GM19328 (cell line): ENCODE data around the gene EIF3A.
A peak's percentile ranks its signal among the peaks of the same experiment; 100 is the strongest.

Experiments used
- ATAC-seq: cut with Tn5 transposase; IDR thresholded peaks from one replicate; pipeline ENCODE4 v1.9.1; 2021; ENCODE audit warnings: mild to moderate bottlenecking, moderate library complexity; ENCODE audit not compliant: unreplicated experiment

Gene EIF3A

DNA sequence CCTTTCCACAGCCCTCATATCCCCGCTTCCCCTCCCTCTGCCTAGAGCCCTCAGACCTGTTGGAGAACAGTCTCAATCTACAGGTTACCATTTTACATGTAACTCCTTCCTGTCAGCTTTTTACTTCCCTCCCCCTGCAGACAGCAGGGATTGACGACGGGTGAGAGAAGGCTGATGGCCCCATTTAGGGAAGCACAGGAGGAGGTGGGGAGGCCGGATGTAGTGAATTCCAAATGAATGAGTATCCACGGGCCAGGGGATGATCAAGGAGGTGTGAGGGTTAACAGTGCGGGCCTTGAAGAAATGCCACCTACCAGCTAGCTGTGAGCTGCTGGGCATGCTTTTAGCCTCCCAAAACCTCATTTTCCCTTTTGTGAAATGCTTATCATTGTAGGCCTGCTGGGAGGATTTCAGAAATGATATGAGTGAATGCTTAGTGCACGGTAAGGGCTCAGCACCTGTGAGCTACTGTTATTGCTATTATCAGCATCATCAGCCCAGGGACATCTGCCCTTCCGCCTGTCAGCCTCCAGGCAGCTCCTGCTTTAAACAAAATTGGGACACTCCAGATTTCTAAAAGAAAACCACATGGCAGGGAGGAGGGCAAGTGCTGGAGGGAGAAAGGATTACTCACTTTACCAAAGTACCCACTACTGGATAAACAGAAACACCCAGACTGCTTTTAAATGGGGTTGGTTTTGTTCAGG, 57.6 kb downstream of the EIF3A start:
- no peak for ATAC-seq

DNA sequence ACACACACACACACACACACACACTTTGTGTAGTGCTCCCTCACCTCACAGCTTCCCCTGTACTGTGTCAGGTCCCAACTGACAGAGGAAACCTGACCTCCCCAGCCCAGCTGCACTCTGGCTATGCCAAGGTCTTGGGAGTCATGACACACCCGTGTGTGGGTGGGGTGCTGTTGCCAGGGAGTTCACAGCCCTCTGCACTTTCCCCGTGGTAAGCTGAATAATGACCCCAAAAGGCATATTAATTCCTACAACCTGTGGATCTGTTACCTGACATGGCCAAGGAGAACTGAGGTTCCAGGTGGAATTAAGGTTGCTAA, 60.0 kb downstream of the EIF3A start:
- ATAC-seq: no peak

DNA sequence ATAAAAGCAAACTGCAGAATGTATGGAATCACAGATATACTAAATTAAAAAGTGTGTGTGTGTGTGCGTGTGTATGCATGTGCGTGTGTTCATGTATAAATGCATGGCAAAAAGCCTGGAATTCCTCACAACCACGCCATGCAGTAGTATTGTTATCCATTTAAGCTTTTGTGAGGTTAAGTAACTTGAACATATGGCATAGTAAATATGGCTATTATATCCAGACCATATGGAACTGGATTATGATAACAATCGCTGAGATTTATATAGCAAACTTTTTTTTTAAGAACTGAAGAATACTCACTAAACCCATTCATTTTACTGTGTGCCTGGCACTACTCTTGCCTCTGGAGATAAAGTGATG, 73.4 kb downstream of the EIF3A start:
- ATAC-seq: no peak

DNA sequence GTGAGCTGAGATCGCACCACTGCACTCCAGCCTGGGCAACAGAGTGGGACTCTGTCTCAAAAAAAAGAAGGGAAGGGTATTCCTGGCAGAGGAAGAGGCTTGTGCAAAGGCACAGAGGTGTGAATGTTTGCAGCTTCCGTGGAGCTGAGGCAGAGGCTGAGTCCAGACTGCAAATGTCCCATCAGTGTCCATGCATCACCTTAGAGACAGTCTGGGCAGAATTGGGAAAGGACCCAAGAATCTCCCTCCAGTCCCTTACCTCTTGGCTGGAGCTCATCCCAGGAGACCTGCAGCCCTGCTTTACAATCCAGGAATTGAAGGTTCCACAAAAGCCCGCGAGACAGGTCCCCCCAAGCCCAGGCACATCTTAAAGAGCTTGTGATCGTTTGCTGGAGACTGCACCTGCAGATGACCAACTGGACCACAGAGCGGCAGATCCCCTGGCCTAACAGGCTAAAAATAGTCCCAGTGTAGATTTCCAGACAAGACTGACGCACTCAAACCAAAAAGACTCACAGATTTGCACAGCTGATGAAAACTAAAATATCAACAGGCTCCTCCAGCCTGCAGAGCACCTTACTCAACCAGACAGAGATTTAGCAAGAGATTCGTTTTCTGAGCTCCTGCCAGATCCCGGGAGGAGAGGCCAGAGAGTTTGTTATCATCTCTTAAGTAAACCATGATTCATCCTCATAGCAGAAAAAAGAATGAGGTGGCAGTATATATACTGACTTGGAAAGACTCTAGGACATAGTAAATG, 74.0 kb downstream of the EIF3A start:
- ATAC-seq: no peak

DNA sequence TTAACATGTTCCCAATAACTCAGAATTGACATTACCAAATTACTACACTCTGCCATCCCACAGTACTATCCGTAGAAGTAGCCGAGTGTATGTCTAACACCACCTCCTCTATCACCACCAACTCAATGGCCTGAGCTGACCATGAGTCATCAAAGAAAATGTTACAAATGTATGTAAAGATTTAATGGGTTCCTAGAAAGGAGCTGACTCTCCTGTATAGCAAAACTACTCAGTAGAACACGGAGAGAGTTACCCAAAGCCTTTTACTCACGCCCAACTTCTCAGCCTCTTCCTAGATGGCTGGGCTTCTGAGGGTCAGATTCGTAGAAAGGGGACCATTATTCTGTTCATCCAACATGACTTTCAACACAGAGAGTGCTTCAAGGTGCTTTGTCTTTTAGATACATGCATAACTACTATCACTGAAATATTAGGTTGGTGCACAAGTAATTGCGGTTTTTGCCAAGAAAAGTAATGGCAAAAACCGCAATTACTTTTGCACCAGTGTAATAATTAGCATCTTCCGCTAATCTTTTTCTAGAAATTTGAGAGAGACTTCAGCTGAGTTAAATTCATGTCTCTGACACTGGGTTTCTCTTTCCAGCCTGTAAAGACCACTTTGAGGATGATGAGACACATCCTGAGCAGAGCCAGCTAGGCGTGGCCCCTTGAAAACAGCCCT, 75.1 kb downstream of the EIF3A start:
- no peak for ATAC-seq

DNA sequence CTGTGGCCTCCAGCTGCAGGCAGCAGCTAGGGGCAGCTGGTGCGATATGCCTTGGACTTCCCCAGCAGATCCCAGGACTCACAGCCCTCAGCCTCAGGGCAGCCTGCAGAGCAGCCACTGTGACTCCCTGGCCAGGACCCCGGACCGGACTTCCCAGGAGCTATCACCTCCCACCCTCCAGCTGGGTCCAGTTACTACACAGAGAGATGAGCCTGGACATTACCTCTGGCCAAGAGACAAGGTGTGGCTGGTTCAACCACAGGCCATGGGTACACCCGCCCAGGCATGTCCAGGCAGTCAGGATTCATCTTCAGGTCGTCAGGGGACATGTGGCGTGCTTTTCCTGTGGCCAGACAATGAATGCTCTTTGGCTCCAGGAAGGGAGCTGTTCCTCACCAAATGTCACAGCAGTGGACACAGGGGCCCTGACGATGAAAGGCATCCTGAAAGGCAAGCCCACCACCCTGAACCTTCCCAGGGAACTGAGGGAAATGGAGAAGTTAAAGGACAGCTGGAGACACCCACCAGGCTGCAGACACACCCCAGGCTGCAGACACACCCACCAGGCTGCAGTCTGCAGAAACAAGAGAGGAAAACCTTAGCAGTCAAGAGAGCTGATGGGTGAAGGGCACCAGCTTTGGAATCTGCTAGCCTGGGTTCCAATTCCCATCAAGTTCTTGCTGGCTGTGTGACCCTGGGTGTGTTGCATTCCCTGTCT, 76.9 kb downstream of the EIF3A start:
- ATAC-seq: no peak

DNA sequence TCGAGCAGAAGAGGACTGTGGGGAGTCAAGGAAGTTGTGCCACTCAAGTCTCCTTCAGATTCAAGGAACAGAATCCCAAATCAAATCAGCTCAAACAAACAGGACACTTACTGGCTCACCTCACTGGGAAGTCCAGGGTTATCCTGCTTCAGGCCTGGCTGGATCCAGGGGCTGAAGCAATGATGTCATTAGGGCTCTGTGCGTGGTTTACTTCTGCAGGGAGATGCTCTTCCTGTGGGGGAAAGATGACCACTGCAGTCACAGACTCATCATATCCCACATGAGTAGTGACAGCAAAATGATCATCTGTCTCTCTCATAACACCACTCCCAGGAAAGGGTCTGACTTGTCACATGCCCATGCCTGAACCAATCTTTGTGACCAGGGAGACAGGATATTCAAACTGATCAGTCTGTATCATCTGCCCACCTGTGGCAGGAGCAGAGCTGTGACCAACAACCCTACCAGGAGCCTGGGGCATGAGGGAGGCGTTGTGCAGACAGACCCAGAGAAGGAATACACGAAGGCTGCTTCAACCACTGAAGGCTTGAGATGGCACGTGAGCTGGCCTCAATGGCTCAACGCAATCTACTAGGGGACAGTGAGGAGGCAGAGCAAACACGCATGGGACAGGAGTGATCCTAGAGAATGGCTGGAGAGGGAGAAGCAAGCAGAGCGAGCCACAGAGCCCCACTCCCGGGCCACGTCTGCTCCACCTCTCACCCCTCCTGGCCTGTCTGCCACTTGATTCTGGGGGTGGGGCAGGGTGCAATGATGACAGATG, 78.7 kb downstream of the EIF3A start:
- ATAC-seq: no peak

DNA sequence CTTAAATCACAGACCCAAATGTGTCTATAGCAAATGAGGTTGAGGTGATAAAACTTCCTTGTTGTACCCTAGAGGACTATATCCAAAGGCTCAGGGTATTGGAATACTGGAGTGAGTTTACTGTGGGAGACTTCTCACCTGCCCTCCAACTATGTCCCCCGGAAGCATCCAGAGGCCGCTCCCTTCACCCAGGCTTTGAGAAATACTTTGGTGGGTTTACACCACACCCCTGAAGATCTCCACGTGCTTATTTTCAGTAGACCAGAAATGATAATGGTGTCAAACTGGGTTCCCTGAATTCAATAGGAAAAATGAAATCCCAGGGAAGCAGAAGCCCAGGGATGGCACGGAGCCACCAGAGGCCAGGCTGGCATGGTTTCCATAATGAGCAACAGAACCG, 82.4 kb downstream of the EIF3A start:
- ATAC-seq: no peak

DNA sequence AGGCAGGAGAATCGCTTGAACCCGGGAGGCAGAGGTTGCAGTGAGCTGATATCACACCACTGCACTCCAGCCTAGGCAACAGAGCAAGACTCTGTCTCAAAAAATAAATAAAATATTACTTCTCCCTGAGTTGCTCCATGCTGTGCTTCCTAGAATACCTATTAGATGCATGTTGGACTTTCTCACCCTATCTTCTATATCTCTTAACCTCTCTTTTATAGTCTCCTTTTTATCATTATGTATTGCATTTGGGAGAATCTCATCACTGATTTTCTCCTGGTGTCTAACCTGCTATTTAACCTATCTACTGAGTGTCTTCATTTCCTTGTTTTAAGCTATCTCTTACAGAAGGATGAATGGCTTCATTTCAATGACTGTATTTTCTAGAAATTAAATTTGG, 83.2 kb downstream of the EIF3A start:
- no peak for ATAC-seq

DNA sequence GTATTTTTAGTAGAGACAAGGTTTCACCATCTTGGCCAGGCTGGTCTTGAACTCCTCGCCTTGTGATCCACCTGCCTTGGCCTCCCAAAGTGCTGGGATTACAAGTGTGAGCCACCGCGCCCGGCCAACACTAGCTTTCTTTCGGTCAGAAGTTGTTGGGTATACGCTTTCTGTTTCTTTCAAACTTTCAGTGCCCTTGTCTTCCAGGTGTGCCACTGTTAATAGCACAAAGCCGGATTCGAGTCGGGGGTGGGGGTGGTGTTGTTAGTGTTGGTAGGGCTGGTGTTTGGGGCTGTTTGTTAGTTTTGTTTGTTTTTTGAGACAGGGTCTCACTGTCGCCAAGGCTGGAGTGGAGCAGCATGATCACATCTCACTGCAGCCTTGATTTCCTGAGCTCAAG, 84.9 kb downstream of the EIF3A start:
- ATAC-seq: no peak

DNA sequence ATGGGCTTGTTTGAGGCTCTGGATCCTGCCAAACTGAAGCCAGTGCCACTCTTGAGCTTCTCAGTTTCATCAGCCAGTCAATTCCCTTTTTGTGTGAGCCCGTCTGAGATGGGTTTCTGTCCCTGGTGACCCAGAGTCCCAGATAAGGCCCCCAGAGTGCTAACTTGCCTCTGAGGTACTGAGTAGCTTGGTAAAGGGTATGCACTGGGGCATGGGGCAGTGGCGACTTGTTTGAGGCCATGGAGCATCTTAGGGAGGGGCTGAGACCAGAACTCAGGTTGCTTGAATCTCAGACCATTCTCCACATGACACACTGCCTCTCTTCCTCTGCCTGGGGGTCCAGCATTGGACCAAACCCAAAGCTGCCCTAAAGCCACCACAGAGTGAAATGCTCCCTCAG, 86.3 kb downstream of the EIF3A start:
- no peak for ATAC-seq

DNA sequence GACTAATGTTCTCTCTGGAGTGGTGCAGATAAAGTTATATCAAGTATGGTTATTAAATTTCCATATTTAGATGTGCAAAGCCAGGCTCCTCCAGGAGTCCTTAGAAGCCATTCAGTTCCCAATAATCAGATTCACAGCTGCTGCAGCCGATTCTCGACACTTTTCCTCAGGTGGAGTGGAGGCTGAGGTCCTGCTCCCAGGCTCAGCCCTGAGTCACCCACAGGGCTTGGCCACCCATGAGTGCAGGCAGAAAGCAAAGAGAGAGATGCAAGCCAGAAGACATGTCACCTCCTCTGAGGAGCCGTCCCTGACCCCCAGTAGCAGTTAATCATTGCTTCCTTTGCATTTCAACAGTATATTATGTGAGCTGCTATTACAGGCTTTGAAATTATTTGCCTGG, 87.4 kb downstream of the EIF3A start:
- no peak for ATAC-seq

DNA sequence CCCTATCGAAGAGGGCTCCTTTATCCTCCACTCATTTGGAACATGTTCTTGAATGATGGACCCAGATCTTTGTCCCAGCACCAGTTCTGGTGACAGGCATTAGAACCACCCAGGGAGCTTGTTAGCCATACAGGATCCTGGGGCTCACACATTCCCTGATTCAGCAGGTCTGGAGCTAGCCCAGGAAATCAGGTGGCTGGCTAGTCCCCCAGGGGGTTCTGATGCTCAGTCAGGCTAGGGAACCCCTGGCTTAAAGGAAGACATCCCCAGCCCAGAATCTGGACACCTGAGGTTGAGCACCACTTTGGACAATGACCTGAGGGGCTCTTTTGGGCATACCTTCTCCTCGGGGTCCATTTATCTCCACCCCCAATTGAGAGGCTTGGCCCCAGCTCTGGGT, 88.1 kb downstream of the EIF3A start:
- no peak for ATAC-seq

DNA sequence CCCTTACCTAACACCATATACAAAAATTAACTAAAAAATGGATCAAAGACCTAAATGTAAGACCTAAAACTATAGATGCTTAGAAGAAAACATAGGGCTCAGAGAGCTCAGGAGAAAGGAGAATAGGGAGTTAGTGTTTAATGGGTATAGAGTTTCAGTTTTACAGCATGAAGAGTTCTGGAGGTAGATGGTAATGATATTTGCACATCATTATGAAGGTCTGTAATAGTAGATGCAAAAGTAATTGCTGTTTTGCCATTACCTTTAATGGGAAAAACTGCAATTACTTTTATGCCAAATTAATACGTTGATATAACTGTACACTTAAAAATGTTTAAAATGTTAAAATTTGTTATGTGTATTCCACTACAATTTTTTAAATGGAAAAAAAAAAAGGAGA, 90.3 kb downstream of the EIF3A start:
- no peak for ATAC-seq

DNA sequence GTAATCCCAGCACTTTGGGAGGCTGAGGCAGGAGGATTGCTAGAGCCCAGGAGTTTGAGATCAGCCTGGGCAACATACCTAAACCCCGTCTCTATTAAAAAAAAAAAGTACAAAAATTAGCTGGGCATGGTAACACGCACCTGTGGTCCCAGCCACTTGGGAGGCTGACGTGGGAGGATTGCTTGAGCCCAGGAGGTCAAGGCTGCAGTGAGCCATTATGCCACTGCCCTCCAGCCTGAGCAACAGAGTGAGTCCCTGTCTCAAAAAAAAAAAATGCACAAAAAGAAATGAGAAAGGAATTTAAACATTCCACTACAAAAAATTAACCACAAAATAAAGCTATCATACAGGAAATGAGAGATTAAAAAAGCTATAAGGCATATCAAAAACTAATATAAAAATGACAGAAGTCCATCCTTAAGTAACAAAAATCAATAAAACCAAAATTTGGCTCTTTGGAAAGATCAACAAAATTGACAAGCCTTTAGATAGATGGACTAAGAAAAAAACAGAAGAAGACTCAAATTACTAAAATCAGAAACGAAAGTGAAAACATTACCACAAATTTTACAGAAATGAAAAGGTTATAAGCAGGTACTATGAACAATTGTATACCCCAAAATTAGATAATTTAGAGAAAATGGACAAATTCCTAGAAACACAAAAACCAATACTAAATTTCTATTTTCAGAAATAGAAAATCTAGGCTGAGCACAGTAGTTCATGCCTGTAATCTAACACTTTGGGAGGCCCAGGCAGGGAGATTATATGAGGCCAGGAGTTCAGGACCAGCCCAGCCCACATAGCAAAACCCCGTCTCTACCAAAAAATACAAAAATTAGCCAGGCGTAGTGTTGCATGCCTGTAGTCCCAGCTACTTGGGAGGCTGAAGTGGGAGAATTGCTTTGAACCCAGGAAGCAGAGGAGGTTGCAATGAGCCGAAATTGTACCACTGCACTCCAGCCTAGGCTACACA, 93.5 kb downstream of the EIF3A start:
- peak; percentile 49 for ATAC-seq

DNA sequence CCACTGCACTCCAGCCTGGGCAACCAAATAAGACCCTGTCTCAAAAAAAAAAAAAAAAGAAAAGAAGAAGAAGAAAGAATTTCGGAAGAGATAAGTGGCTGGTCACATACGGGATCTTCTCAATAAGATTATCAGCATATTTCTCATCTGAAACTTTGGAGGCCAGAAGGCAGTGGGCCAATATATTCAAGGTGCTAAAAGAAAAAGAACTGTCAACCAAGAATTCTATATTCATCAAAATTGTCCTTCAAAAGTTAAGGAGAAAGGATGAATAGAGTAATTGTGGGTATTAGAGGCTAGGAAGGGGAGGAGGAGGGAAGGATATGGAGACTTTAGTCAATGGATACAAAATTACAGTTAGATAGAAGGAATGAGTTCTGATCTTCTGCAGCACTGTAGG, 95.0 kb downstream of the EIF3A start:
- no peak for ATAC-seq
